HG03103 (cell line): ENCODE measurements around the gene ADGRL1.

Experiments used
- ATAC-seq: cut with Tn5 transposase; IDR thresholded peaks from one replicate; pipeline ENCODE4 v1.9.1; 2021; ENCODE audit warnings: low read depth; ENCODE audit not compliant: unreplicated experiment

Gene ADGRL1

GRCh38 chr19:14145381-14145780, 60.6 kb downstream of the ADGRL1 start:
- no peak for ATAC-seq

GRCh38 chr19:14142262-14143190, 63.4 kb downstream of the ADGRL1 start:
- no peak for ATAC-seq

- no peak for ATAC-seq
Observed at GRCh38 chr19:14141041-14141440, 64.9 kb downstream of the ADGRL1 start.

GRCh38 chr19:14139944-14140343, 66.0 kb downstream of the ADGRL1 start:
- no peak for ATAC-seq

GRCh38 chr19:14138576-14139265, 67.2 kb downstream of the ADGRL1 start:
- ATAC-seq: no peak

- peak; percentile 66 for ATAC-seq
Observed at GRCh38 chr19:14136509-14137281, 69.3 kb downstream of the ADGRL1 start, which contains the start of gene ASF1B. TSS of gene ASF1B (minus strand) at chr19:14136589. CDS start at chr19:14136456, 133 bp downstream.

- ATAC-seq: no peak
Observed at GRCh38 chr19:14135985-14136508, 69.9 kb downstream of the ADGRL1 start.

GRCh38 chr19:14135355-14135754, 70.6 kb downstream of the ADGRL1 start:
- ATAC-seq: no peak

- no peak for ATAC-seq
Observed at GRCh38 chr19:14127929-14128509, 78.0 kb downstream of the ADGRL1 start.

GRCh38 chr19:14127176-14127575, 78.8 kb downstream of the ADGRL1 start:
- ATAC-seq: no peak

GRCh38 chr19:14122924-14123323, 83.0 kb downstream of the ADGRL1 start:
- ATAC-seq: no peak

GRCh38 chr19:14120497-14120780, 85.5 kb downstream of the ADGRL1 start:
- ATAC-seq: no peak

GRCh38 chr19:14119644-14120496, 86.1 kb downstream of the ADGRL1 start:
- ATAC-seq: no peak

- ATAC-seq: no peak
Observed at GRCh38 chr19:14119146-14119545, 86.8 kb downstream of the ADGRL1 start.

- peak; percentile 7 for ATAC-seq
Observed at GRCh38 chr19:14118165-14119051, 87.6 kb downstream of the ADGRL1 start.

- peak; percentile 78 for ATAC-seq
Observed at GRCh38 chr19:14117668-14118164, 88.3 kb downstream of the ADGRL1 start, which contains the start of gene PRKACA. TSS of gene PRKACA (minus strand) at chr19:14117762. CDS start at chr19:14117547, 215 bp downstream.

GRCh38 chr19:14116918-14117578, 88.9 kb downstream of the ADGRL1 start:
- peak; percentile 15 for ATAC-seq

- no peak for ATAC-seq
Observed at GRCh38 chr19:14116525-14116917, 89.4 kb downstream of the ADGRL1 start.
